ENCODE data around the gene COLEC12.

The COLEC12 gene

DNA sequence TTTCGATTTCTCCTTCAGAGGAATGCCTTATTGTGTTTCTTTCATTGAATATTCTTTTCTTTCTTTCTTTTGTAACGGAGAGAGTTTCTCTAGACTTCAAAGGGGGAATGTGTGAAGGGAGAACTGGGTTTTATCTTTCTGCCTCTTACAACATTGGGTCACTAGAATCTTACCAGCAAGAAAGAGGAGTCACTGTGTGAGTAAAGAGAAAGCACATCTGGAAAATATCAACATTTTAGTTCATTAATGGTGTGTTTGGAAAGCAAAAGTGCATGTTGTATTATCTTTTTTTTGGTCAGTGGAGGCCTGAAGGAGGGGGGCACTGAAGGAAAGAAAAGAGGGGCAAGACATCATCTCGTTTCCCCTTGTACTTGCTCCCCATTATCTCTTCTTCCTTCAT, 146.0 kb downstream of the COLEC12 start:
- Histone ChIP-seq H3K4me3 (no peak overlapping the region), H3K27ac (no peak overlapping the region)
- DNase-seq (ENCODE audit: low spot score): no peak
- TF ChIP-seq, protein P1, sequence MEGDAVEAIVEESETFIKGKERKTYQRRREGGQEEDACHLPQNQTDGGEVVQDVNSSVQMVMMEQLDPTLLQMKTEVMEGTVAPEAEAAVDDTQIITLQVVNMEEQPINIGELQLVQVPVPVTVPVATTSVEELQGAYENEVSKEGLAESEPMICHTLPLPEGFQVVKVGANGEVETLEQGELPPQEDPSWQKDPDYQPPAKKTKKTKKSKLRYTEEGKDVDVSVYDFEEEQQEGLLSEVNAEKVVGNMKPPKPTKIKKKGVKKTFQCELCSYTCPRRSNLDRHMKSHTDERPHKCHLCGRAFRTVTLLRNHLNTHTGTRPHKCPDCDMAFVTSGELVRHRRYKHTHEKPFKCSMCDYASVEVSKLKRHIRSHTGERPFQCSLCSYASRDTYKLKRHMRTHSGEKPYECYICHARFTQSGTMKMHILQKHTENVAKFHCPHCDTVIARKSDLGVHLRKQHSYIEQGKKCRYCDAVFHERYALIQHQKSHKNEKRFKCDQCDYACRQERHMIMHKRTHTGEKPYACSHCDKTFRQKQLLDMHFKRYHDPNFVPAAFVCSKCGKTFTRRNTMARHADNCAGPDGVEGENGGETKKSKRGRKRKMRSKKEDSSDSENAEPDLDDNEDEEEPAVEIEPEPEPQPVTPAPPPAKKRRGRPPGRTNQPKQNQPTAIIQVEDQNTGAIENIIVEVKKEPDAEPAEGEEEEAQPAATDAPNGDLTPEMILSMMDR (IDR thresholded peaks at IDR 0.05): no peak

DNA sequence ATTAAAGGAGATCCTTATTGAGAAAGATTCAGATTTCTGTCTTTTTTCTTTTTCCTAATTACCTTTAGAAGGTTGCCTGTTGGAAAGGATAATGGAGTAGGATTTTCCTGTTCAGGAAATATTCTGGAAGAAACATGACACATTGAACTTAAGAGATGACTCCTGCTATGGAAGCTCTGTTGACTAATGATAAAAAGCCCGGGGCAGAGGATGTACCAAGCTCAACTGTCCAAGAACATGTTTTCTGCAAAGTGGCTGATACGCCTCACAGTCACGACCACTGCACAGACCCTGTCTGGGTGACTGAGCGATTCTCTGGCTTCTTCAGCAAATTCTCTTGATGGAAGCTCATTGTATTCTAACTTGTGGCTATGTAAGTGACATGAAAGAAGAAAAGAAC, 146.5 kb downstream of the COLEC12 start:
- TF ChIP-seq, protein P1 (IDR thresholded peaks at IDR 0.05): no peak
- H3K27ac ChIP-seq: peak overlapping the region in 1 of 2 donors; percentile 36
- no peak for DNase-seq (ENCODE audit: low spot score)
- H3K4me3 ChIP-seq: no peak overlapping the region

DNA sequence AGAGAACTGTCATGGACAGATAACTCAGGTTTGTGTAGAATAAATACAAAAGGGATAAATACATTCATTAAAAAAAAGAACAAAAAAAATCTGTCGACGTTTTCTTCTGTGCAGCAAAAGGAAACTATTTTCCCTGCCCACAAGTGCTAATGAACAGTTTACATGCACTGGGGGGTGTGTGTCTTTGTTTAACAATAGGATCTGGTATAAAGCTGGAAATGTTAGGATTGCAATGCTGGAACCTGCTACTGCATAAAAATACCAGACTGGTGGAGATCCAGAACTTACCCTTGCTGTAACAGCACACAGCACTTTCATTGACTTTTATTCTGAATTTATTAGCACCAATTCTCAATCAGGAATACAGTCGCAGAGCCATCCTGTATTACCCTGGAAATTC, 148.1 kb downstream of the COLEC12 start:
- TF ChIP-seq, protein P1 (IDR thresholded peaks at IDR 0.05): no peak
- H3K4me3 ChIP-seq: no peak overlapping the region
- no peak for DNase-seq (ENCODE audit: low spot score)
- H3K27ac ChIP-seq: no peak overlapping the region

DNA sequence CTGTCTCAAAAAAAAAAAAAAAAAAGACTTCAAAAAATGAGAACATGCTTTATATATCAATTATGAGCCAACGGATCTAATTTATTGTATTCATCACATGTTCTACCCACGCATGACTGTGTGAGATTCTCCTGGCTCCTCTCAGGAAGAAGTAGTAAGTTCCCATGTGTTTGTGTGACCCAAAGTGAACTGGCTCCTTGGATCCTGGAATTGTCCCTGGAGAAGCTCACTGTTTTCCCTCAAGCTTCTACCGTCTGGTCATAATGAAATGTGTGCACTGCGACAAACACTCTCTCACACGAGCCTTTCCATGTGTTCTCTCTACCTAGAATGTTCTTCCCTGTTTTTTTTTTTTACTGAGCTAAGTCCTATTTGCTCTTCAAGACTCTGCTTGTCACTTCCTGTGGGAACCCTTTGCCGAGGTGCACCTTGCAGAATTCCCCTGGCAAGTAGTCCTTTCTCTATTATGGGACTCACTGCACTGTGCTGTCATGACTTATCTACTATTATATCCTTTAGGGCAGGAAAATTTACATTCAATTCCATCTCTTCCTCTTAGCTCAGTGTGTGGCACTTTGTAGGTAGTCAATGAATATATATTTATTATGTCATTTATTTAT, 149.4 kb downstream of the COLEC12 start:
- H3K27ac ChIP-seq: no peak overlapping the region
- TF ChIP-seq, protein P1 (IDR thresholded peaks at IDR 0.05): no peak
- H3K4me3 ChIP-seq: no peak overlapping the region
- no peak for DNase-seq (ENCODE audit: low spot score)

DNA sequence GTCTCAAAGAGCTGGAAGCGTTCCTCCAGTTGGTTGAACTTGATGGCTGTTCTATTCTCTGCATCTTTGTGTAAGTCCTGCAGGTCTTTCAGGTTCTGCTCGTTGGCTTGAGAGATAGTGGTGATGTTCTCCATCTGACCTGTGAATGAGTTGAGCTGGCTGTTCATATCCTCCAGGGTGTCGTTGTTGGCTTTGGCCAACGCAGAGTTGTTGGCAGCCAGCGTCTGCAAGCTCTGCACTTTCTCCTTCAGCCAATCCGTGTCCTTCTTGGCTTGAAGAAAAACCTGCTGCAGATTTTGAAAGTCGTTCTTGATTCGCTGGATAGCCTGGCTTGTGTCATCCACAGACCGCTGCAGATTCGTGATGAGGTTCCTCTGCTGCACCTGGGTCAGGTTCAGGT, 153.9 kb downstream of the COLEC12 start:
- Histone ChIP-seq H3K4me3 (no peak overlapping the region), H3K27ac (no peak overlapping the region)
- DNase-seq (ENCODE audit: low spot score): no peak
- TF ChIP-seq, protein P1 (IDR thresholded peaks at IDR 0.05): no peak

DNA sequence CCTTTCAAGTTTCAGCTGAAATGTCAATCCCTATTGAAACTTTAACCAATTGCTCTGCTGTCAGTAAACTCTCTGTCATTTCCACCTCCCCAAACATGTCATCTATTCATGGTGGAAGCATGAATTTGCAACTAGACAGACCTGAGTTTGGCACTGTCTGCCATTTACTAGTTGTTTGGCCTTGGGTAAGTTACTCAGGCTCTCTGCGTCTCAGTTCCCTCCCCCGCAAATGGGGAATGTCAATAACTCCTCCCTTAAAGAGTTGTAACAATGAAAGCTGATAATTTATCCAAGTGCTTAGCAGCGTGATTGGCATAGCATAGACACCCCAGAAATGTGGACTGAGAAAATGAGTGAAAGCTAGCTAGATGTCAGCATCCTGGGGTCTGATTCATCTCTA, 159.4 kb downstream of the COLEC12 start:
- DNase-seq (ENCODE audit: low spot score): no peak
- TF ChIP-seq, protein P1 (IDR thresholded peaks at IDR 0.05): no peak
- Histone ChIP-seq H3K4me3 (no peak overlapping the region), H3K27ac (no peak overlapping the region)

DNA sequence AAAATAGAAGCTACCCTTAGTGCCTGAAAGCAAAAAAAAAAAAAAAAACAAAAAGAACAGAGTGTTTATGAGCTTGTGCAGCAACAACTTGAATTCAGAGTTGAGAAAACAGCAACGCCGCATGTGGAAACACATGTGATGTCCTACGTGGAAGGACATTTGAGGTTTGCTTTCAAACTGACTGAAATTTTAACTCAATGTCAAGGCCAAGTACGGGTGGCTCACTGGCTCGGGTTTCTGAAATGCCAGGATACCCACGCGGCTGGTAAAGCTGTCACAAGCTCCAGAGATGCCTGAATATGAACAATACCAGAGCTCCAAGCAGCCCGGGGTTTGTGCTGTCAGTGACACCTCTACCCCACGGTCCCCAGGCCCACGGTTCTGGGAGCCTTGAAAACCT, 160.5 kb downstream of the COLEC12 start:
- no peak for DNase-seq (ENCODE audit: low spot score)
- H3K27ac ChIP-seq: no peak overlapping the region
- TF ChIP-seq, protein P1 (IDR thresholded peaks at IDR 0.05): no peak
- H3K4me3 ChIP-seq: no peak overlapping the region

Measured in coronary artery (tissue), 2 donors.